Activated naive CD8-positive, alpha-beta T cell treated with anti-CD3 and anti-CD28 coated beads for 36 hours (primary cell): ENCODE data around the gene WDR43. TPM values are rescaled to one million over a fixed set of nuclear protein-coding genes. Genes with fewer than 3 reads are reported as not detected.

Source experiments
- DNase-seq: peaks from one replicate; pipeline ENCODE4 v3.0.0; 2021
- H3K27ac Mint-ChIP-seq: one replicate; pipeline ENCODE4 v1.8.0; 2022; ENCODE audit warnings: mild to moderate bottlenecking, moderate library complexity, mixed read lengths
- H3K27me3 Mint-ChIP-seq: one replicate; pipeline ENCODE4 v1.8.0; 2022; ENCODE audit warnings: mild to moderate bottlenecking, mixed read lengths
- H3K36me3 Mint-ChIP-seq: one replicate; pipeline ENCODE4 v1.8.0; 2021; ENCODE audit warnings: mild to moderate bottlenecking, mixed read lengths
- H3K4me1 Mint-ChIP-seq: one replicate; pipeline ENCODE4 v1.8.0; 2021; ENCODE audit warnings: mixed read lengths
- H3K4me3 Mint-ChIP-seq: one replicate; pipeline ENCODE4 v1.8.0; 2022; ENCODE audit warnings: mild to moderate bottlenecking, moderate library complexity, mixed read lengths
- H3K9me3 Mint-ChIP-seq: one replicate; pipeline ENCODE4 v1.8.0; 2022; ENCODE audit warnings: mixed read lengths
- total RNA-seq, 2 experiments: library from RNA; stranded (reverse); gene quantifications; one replicate each; pipeline ENCODE4 v1.2.3, GENCODE V29; 2021

The WDR43 gene
- total RNA-seq, 2 experiments from 2014 or later: 179 to 191 TPM

- Mint-ChIP-seq H3K27me3 (no peaks in the 10 kb centered on the region), H3K36me3 (peaks cover 58% of the 10 kb centered on the region), H3K27ac (no peak overlapping the region), H3K9me3 (peaks cover 2% of the 10 kb centered on the region), H3K4me1 (peaks cover 9% of the 10 kb centered on the region), H3K4me3 (no peak overlapping the region)
- DNase-seq: no peak
Observed at GRCh38 chr2:28944535-28945248, 50.2 kb downstream of the WDR43 start.

DNA sequence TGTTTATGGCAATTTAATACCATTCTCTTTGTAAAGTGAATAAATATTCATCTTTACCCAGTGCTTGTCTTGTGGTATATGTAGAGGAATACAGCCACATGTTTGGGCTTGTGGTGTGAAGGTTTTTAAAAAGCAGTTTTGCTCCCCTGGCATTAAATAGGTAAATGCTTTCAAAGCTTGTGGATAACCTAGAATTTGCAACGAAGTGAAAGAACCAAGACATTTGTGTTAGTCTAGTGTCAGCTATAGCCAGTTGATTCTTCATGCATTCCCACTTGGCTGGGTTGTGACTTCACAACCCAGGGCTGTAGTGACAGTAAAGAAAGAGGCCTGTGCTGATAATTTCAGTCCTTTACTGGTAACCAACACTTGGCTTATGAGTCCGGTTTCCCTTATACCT, 53.7 kb downstream of the WDR43 start:
- Mint-ChIP-seq H3K4me1 (peaks cover 10% of the 10 kb centered on the region), H3K4me3 (no peak overlapping the region), H3K36me3 (peaks cover 51% of the 10 kb centered on the region), H3K9me3 (peaks cover 2% of the 10 kb centered on the region), H3K27me3 (no peaks in the 10 kb centered on the region), H3K27ac (no peak overlapping the region)
- DNase-seq: no peak

GRCh38 chr2:28949190-28949589, 54.7 kb downstream of the WDR43 start:
- Mint-ChIP-seq H3K36me3 (peaks cover 42% of the 10 kb centered on the region), H3K27ac (no peak overlapping the region), H3K4me1 (peaks cover 6% of the 10 kb centered on the region), H3K9me3 (peaks cover 2% of the 10 kb centered on the region), H3K27me3 (no peaks in the 10 kb centered on the region), H3K4me3 (no peak overlapping the region)
- no peak for DNase-seq

GRCh38 chr2:28949617-28950305, 55.3 kb downstream of the WDR43 start:
- Mint-ChIP-seq H3K9me3 (peaks cover 2% of the 10 kb centered on the region), H3K4me3 (no peak overlapping the region), H3K27me3 (no peaks in the 10 kb centered on the region), H3K36me3 (peaks cover 37% of the 10 kb centered on the region), H3K27ac (peak overlapping the region; percentile 4), H3K4me1 (peaks cover 6% of the 10 kb centered on the region)
- DNase-seq: no peak

DNA sequence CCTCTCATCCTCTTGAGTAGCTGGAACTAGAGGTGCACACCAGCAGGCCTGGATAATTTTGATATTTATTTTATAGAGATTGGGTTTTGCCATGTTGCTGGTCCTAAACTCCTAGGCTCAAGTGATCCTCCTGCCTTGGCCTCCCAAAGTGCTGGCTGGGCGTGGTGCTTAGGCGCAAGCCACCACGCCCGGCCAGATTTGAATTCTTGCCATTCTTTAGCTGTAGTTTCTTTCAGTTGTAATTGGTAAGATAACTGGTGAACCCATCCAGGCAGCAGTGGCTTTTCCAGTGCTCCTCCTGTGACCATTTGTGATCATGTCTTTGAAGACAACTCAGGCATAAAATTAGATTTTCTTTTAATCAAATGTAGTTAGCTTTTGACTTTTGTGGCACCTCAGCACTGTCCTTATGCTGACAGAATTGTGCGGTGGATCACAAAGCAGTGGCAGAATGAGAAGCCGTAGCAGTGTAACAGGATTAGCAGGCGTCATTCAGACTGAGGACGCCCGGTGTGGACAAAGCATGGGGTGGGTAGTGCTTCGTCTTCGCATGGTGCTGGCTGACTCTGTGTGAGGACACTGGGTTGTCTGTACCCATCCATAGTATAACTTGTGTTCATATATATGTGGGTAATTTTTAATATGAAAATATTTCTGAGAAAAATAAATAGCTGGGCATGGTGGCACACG, 56.6 kb downstream of the WDR43 start:
- H3K27me3 Mint-ChIP-seq: no peaks in the 10 kb centered on the region

GRCh38 chr2:28951910-28952835, 57.7 kb downstream of the WDR43 start:
- no peak overlapping the region for H3K27ac Mint-ChIP-seq
- peaks cover 2% of the 10 kb centered on the region for H3K9me3 Mint-ChIP-seq
- no peak overlapping the region for H3K4me3 Mint-ChIP-seq
- H3K4me1 Mint-ChIP-seq: peaks cover 16% of the 10 kb centered on the region
- H3K27me3 Mint-ChIP-seq: no peaks in the 10 kb centered on the region
- DNase-seq: no peak
- H3K36me3 Mint-ChIP-seq: peaks cover 24% of the 10 kb centered on the region

More for the DNA sequence above, 56.6 kb downstream of the WDR43 start:
- no peak for DNase-seq
- no peak overlapping the region for H3K27ac Mint-ChIP-seq
- peaks cover 29% of the 10 kb centered on the region for H3K36me3 Mint-ChIP-seq
- no peak overlapping the region for H3K4me3 Mint-ChIP-seq
- H3K4me1 Mint-ChIP-seq: peaks cover 8% of the 10 kb centered on the region
- peaks cover 2% of the 10 kb centered on the region for H3K9me3 Mint-ChIP-seq

- Mint-ChIP-seq H3K4me1 (peaks cover 16% of the 10 kb centered on the region), H3K27ac (no peak overlapping the region), H3K9me3 (peaks cover 2% of the 10 kb centered on the region), H3K4me3 (no peak overlapping the region), H3K36me3 (peaks cover 23% of the 10 kb centered on the region), H3K27me3 (no peaks in the 10 kb centered on the region)
- no peak for DNase-seq
Observed at GRCh38 chr2:28952836-28953211, 58.4 kb downstream of the WDR43 start.

- H3K4me1 Mint-ChIP-seq: peaks cover 18% of the 10 kb centered on the region
- no peaks in the 10 kb centered on the region for H3K27me3 Mint-ChIP-seq
- no peaks in the 10 kb centered on the region for H3K9me3 Mint-ChIP-seq
- no peak overlapping the region for H3K27ac Mint-ChIP-seq
- H3K36me3 Mint-ChIP-seq: peaks cover under 1% of the 10 kb centered on the region
- no peak for DNase-seq
- H3K4me3 Mint-ChIP-seq: no peak overlapping the region
Observed at GRCh38 chr2:28955467-28955866, 61.0 kb downstream of the WDR43 start.

DNA sequence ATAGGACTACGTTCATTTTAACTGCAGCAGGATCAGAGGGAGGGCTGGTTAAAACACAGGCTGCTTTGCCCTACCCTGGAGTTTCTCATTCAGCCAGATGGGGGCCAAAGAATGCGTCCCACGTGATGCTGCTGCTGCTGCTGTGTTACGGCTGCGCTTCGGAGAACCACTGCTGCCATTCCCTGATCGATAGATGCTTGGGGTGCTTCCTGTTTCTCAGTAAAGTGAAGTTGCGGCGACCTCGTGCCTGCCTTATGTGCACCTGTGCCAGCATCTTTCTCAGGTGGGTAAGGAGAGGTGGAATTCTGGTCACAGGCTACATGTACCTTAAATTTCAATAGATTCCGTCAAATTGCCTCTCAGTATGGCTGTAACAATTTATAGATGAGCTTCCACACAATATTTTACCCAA, 62.0 kb downstream of the WDR43 start:
- Mint-ChIP-seq H3K4me1 (peaks cover 18% of the 10 kb centered on the region), H3K27me3 (no peaks in the 10 kb centered on the region), H3K9me3 (no peaks in the 10 kb centered on the region), H3K27ac (no peak overlapping the region), H3K36me3 (no peaks in the 10 kb centered on the region), H3K4me3 (peak overlapping the region; percentile 64)
- DNase-seq: peak; percentile 57

- H3K9me3 Mint-ChIP-seq: no peaks in the 10 kb centered on the region
- H3K4me1 Mint-ChIP-seq: peaks cover 18% of the 10 kb centered on the region
- H3K27ac Mint-ChIP-seq: no peak overlapping the region
- H3K4me3 Mint-ChIP-seq: peak overlapping the region; percentile 64
- no peaks in the 10 kb centered on the region for H3K27me3 Mint-ChIP-seq
- no peak for DNase-seq
- H3K36me3 Mint-ChIP-seq: no peaks in the 10 kb centered on the region
Observed at GRCh38 chr2:28956890-28957289, 62.4 kb downstream of the WDR43 start.

- Mint-ChIP-seq H3K4me3 (no peak overlapping the region), H3K4me1 (peaks cover 12% of the 10 kb centered on the region), H3K27ac (no peak overlapping the region), H3K27me3 (no peaks in the 10 kb centered on the region), H3K36me3 (no peaks in the 10 kb centered on the region), H3K9me3 (no peaks in the 10 kb centered on the region)
- peak; percentile 10 for DNase-seq
Observed at GRCh38 chr2:28958689-28959088, 64.2 kb downstream of the WDR43 start.

GRCh38 chr2:28960401-28960800, 65.9 kb downstream of the WDR43 start:
- no peak for DNase-seq
- Mint-ChIP-seq H3K9me3 (no peaks in the 10 kb centered on the region), H3K36me3 (no peaks in the 10 kb centered on the region), H3K27ac (no peak overlapping the region), H3K4me3 (no peak overlapping the region), H3K4me1 (peaks cover 12% of the 10 kb centered on the region), H3K27me3 (no peaks in the 10 kb centered on the region)

GRCh38 chr2:28962505-28962904, 68.0 kb downstream of the WDR43 start:
- H3K36me3 Mint-ChIP-seq: no peaks in the 10 kb centered on the region
- H3K4me1 Mint-ChIP-seq: peaks cover 2% of the 10 kb centered on the region
- no peak overlapping the region for H3K4me3 Mint-ChIP-seq
- H3K9me3 Mint-ChIP-seq: no peaks in the 10 kb centered on the region
- H3K27me3 Mint-ChIP-seq: no peaks in the 10 kb centered on the region
- DNase-seq: no peak
- H3K27ac Mint-ChIP-seq: no peak overlapping the region

DNA sequence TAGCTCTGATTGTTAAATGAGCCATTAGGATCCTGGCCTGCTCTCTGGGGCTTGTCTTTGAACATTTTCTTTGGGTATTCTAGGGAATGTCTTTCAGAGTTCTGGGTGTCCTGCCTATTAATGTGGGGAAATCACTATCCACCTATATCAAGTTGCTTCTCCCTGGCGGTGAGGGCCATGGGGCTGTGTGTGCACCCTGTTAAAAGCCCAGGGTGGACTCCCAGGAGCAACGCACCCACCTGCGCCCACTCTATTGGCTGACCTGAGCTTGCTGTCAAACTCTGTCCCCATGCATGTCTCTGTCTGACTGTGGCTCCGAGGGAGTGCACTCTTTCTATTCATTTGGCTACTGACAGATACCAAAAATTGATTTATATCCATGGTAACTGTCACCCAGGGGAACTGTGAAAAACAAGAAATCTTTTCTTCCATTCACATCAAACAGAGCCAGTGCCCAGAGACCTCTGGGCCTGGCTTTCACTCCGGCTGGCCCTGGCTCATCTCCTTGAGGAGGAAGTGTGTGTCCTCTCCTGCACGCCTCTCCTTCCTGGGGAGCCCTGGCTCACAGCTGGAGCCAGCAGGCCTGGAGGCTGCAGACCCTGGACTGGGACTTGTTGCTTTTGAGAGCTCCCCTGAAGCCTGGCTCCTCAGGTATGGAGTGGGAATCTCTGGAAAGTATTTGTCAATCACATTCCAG, 76.1 kb downstream of the WDR43 start:
- peaks cover 3% of the 10 kb centered on the region for H3K9me3 Mint-ChIP-seq
- no peak overlapping the region for H3K27ac Mint-ChIP-seq
- no peak for DNase-seq
- no peaks in the 10 kb centered on the region for H3K27me3 Mint-ChIP-seq
- H3K36me3 Mint-ChIP-seq: no peaks in the 10 kb centered on the region
- peaks cover 5% of the 10 kb centered on the region for H3K4me1 Mint-ChIP-seq
- H3K4me3 Mint-ChIP-seq: no peak overlapping the region
